ENCODE results near the gene NAXE. TPM values are rescaled to one million over a fixed set of nuclear protein-coding genes. Genes with fewer than 3 reads are reported as not detected.
A peak's percentile ranks its signal among the peaks of the same experiment; 100 is the strongest.
"Not testable (repeated sequence)": the region's sequence is repeated elsewhere in the genome, so short reads cannot be mapped to it uniquely, and the experiment has no call there.

NAXE gene
- total RNA-seq, 1 experiment from 2014 or later: 170 TPM

GRCh38 chr1:156583821-156584622 is 7.6 kb upstream of the NAXE start:
- Histone ChIP-seq H3K9me3 (no peaks in the 10 kb centered on the region), H3K36me3 (no peaks in the 10 kb centered on the region), H3K27me3 (no peaks in the 10 kb centered on the region), H3K4me3 (no peak overlapping the region)
- DNase-seq: peak; percentile 41

- H3K4me3 ChIP-seq: no peak overlapping the region
- H3K36me3 ChIP-seq: no peaks in the 10 kb centered on the region
- H3K27me3 ChIP-seq: no peaks in the 10 kb centered on the region
- no peaks in the 10 kb centered on the region for H3K9me3 ChIP-seq
- no peak for DNase-seq
Measured at GRCh38 chr1:156584813-156585212, 6.8 kb upstream of the NAXE start.

DNA sequence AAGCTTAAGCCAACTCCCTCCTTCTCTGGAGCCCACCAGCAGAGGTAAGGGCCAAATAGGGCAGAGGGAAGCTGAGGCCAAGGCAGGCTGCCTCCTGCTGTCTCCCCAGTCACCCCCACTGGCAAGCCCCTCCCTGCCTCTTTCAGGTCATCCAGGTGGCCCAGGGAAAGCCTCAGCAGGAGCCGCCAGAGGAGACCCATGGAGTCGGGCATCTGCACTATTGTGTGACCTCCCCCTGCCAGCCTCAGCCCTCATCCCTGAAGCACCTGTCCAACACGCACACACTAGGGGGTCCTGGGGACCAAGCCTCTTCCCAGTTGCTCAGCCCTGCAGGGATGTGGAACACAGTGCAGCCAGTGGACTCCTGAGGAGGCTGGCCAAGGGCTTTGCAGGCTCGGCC is 5.3 kb upstream of the NAXE start:
- no peak for DNase-seq
- H3K4me3 ChIP-seq: no peak overlapping the region
- H3K27me3 ChIP-seq: no peaks in the 10 kb centered on the region
- no peaks in the 10 kb centered on the region for H3K36me3 ChIP-seq
- no peaks in the 10 kb centered on the region for H3K9me3 ChIP-seq

DNA sequence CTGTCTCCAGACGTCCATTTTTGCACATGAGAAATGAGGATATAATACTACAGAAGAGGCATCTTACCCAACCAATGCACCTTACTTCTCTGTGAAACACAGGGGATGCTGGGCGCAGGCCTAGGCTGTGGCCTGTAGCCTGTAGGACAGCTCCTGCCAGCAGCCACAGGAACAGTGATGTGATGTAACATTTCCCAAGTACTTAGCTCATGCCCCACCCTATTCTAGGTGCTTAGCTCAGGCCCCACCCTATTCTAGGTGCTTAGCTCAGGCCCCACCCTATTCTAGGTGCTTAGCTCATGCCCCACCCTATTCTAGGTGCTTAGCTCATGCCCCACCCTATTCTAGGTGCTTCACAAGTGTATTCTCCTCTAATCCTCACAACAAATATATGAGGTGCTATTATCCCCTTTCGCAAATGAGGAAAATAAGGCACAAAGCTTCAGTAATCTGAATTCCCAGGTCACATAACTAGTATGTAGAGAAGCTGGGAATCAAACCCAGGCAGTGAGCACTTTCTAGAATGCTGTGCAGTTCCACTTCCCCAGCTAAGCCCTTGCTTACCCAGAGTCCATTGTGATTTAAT is 4.6 kb upstream of the NAXE start:
- Histone ChIP-seq H3K27me3 (no peaks in the 10 kb centered on the region), H3K4me3 (no peak overlapping the region), H3K36me3 (peaks cover 2% of the 10 kb centered on the region), H3K9me3 (no peaks in the 10 kb centered on the region)
- no peak for DNase-seq

GRCh38 chr1:156587927-156588326 is 3.6 kb upstream of the NAXE start:
- not testable (repeated sequence) for H3K27me3 ChIP-seq, H3K4me3 ChIP-seq, H3K9me3 ChIP-seq, DNase-seq
- H3K36me3 ChIP-seq: peaks cover 12% of the 10 kb centered on the region

- Histone ChIP-seq H3K36me3 (peaks cover 26% of the 10 kb centered on the region), H3K27me3 (no peaks in the 10 kb centered on the region), H3K9me3 (no peaks in the 10 kb centered on the region), H3K4me3 (no peak overlapping the region)
- DNase-seq: no peak
Measured at GRCh38 chr1:156589546-156589945, 2.0 kb upstream of the NAXE start.

DNA sequence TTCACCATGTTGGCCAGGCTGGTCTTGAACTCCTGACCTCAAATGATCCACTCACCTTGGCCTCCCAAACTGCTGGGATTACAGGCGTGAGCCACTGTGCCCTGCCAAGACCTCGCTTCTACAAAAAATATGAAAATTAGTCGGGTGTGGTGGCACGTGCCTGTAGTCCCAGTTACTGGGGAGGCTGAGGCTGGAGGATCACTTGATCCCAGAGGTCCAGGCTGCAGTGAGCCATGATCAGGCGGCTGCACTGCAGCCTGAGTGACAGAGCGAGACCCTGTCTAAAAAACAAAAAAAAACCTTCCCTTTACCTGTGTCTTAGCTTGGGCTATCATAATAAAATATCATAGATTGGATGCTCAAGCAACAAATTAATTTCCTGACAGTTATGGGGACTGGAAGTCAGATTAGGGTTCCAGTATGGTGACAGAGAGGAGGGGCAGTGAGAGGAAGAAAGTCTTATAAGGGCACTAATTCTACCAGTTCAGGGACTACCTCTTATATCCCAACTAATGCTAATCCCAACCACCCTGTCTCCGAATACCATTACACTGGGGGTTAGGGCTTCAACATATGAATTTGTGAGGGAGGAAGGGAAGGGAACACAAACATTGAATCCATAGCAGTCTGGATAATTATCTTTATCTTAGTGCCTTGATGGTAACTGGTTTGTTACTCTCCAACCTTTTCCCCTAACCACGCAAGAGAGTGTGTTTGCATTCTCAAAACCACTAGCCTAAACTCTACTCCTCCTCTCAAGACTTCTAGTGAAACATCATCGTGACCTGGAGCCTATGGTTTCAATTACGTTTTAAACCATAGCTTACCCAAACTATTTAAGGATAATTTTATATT is 1.0 kb upstream of the NAXE start:
- H3K36me3 ChIP-seq: peaks cover 36% of the 10 kb centered on the region
- H3K9me3 ChIP-seq: no peaks in the 10 kb centered on the region
- peak overlapping the region; percentile 84 for H3K4me3 ChIP-seq
- no peak for DNase-seq
- H3K27me3 ChIP-seq: no peaks in the 10 kb centered on the region

DNA sequence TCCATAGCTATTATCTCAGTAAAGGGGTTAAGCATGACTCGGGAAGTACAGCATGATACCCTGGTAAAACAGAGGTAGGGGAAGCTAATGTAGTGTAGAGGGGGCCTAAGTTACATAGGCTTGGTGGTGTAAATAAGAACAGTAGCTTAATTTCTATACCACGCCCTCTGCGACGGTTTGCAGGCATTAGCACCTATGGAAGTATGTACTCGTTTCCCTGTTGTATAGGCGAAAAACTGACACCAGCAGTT is 470 bp upstream of the NAXE start:
- Histone ChIP-seq H3K27me3 (no peaks in the 10 kb centered on the region), H3K9me3 (no peaks in the 10 kb centered on the region), H3K4me3 (peak overlapping the region; percentile 84), H3K36me3 (peaks cover 42% of the 10 kb centered on the region)
- no peak for DNase-seq

DNA sequence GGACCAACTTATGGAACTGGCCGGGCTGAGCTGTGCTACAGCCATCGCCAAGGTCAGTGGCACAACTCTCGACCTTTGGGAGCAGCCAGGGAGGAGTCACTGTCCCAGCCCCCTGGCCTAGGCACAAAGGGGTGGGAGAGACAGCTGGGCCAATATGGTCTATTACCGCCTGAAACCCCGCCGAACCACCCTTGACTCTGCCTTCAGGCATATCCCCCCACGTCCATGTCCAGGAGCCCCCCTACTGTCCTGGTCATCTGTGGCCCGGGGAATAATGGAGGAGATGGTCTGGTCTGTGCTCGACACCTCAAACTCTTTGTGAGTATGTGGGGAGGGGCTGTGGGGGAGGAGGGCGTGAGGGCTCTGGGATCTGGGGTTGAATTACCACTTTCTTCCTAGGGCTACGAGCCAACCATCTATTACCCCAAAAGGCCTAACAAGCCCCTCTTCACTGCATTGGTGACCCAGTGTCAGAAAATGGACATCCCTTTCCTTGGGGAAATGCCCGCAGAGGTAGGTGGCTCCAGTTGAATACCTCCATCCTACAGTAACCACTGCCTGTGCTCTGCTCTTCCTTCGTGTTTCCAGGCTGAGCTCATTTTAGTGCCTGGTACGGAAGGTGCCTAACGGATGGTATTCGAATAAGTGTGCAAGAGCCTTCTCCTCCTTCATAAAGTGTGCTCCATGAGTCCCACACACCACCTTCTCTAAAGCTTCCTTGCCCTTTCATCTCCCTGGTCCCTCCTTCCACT is 758 bp downstream of the NAXE start:
- Histone ChIP-seq H3K36me3 (peaks cover 54% of the 10 kb centered on the region), H3K9me3 (no peaks in the 10 kb centered on the region), H3K4me3 (peak overlapping the region; percentile 84), H3K27me3 (no peaks in the 10 kb centered on the region)
- DNase-seq: no peak

DNA sequence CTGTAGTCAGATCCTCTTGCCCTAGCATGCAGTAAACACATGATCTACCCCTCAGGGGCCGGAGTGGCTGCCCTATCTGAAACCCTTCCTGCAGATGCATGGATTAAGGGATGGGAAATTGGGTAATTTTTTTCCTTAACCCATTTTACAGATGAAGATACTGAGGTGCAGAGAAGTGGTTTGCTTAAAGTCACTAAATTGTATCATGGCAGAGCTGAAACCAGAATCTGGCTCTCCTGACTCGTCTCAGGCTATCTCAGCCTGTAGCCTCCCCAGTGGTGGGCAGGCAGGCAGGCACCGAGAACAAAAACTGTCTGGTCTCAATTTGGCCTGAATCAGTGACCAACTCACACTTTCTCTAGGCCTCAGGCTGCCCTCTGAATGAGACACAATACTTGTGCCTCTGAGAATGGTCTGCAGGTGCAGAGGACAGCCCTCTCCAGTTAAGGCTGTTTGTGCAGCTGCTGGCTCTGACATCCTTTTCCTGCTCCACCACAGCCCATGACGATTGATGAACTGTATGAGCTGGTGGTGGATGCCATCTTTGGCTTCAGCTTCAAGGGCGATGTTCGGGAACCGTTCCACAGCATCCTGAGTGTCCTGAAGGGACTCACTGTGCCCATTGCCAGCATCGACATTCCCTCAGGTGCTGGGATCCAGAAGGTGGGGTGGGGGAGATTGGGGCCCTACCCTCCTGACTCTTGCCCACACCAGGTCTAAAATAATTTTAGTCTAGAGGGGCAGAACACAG is 1.5 kb downstream of the NAXE start:
- peak overlapping the region; percentile 84 for H3K4me3 ChIP-seq
- no peaks in the 10 kb centered on the region for H3K27me3 ChIP-seq
- H3K36me3 ChIP-seq: peaks cover 62% of the 10 kb centered on the region
- H3K9me3 ChIP-seq: no peaks in the 10 kb centered on the region
- no peak for DNase-seq

DNA sequence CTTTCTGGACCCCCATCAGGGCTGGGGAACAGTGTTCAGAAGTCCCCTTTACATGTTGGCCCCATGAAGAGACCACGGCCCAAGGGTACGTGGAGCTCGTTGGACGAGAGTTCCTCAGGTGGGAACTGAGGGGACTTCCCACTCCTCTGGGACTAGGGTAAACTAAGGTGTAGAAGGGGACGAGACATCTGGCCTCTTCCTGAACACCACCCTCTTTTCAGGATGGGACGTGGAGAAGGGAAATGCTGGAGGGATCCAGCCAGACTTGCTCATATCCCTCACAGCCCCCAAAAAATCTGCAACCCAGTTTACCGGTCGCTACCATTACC is 2.0 kb downstream of the NAXE start:
- Histone ChIP-seq H3K36me3 (peaks cover 67% of the 10 kb centered on the region), H3K9me3 (no peaks in the 10 kb centered on the region), H3K27me3 (no peaks in the 10 kb centered on the region), H3K4me3 (no peak overlapping the region)
- no peak for DNase-seq

- no peak overlapping the region for H3K4me3 ChIP-seq
- H3K9me3 ChIP-seq: no peaks in the 10 kb centered on the region
- peaks cover 72% of the 10 kb centered on the region for H3K36me3 ChIP-seq
- DNase-seq: no peak
- no peaks in the 10 kb centered on the region for H3K27me3 ChIP-seq
Measured at GRCh38 chr1:156594190-156594589, 2.6 kb downstream of the NAXE start.

DNA sequence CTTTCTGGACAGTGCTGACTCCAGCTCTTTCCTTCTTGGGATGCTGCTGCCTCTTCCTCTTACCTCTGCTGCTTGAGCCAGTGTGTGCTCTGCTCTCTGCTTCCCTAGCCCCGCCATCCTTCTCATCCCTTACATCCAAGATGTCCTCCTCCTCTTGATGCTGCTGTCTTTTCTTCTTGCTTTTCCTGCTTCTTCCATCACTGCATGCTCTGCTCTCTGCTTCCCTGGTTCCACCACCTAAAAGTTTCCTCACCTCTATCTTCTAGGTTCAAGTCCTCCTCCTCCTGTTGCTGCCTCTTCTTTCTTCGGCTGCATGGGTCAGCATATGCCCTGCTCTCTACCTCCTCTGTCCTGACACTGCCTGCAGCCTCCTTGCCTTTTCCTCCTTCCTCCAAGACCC is 3.4 kb downstream of the NAXE start:
- Histone ChIP-seq H3K36me3 (peaks cover 78% of the 10 kb centered on the region), H3K27me3 (no peaks in the 10 kb centered on the region), H3K9me3 (no peaks in the 10 kb centered on the region), H3K4me3 (no peak overlapping the region)
- DNase-seq: no peak

DNA sequence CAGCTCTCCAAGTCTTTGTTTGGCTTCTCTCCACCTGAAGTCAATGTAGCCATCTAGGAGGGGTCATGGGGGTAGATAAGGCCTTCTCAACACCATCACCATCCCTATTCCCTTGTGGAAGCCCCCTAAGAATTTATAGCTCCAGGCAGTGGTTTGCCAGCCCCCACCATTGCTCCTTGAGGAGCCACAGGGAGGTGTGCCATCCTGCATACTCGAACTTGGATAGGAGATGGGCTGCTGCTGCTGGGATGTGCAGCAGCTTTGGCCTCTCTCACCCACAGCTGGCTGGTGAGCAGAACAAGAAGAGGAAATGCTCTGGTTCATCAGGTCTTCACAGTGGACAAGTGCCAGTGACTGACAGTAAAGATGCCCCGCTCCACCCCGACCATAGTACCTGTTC is 4.8 kb downstream of the NAXE start:
- no peak for DNase-seq
- H3K36me3 ChIP-seq: peaks cover 78% of the 10 kb centered on the region
- H3K27me3 ChIP-seq: no peaks in the 10 kb centered on the region
- H3K4me3 ChIP-seq: no peak overlapping the region
- H3K9me3 ChIP-seq: no peaks in the 10 kb centered on the region

GRCh38 chr1:156598125-156598524 is 6.5 kb downstream of the NAXE start:
- peaks cover 64% of the 10 kb centered on the region for H3K36me3 ChIP-seq
- H3K27me3 ChIP-seq: no peaks in the 10 kb centered on the region

GRCh38 chr1:156598731-156599432 is 7.3 kb downstream of the NAXE start:
- peaks cover 58% of the 10 kb centered on the region for H3K36me3 ChIP-seq
- no peaks in the 10 kb centered on the region for H3K27me3 ChIP-seq
- DNase-seq: no peak
- no peaks in the 10 kb centered on the region for H3K9me3 ChIP-seq
- no peak overlapping the region for H3K4me3 ChIP-seq

More at GRCh38 chr1:156598125-156598524, 6.5 kb downstream of the NAXE start:
- no peaks in the 10 kb centered on the region for H3K9me3 ChIP-seq
- DNase-seq: no peak
- H3K4me3 ChIP-seq: no peak overlapping the region
